RWPE2 (cell line): ENCODE measurements around the gene AQP11.

Experiments used
- ATAC-seq: fragments of 200-7000 bp; cut with Tn5 transposase; 3 replicates; pipeline ENCODE4 v1.9.1; 2021; ENCODE audit warnings: low read depth
- DNase-seq: peaks from one replicate; pipeline ENCODE4 v3.0.0-alpha.2; 2020; ENCODE audit warnings: low spot score
- H3K27ac ChIP-seq: fragments of 450-650 bp; 2 replicates; pipeline ENCODE4 v1.5.1; 2017; ENCODE audit warnings: mild to moderate bottlenecking; ENCODE audit not compliant: poor library complexity, severe bottlenecking
- H3K27me3 ChIP-seq: fragments of 250-450 bp; sonication (Bioruptor Pico); 2 replicates; pipeline ENCODE4 v1.5.1; 2021; ENCODE audit warnings: mild to moderate bottlenecking, moderate library complexity; ENCODE audit not compliant: insufficient read depth, poor library complexity, severe bottlenecking
- H3K36me3 ChIP-seq: fragments of 250-450 bp; sonication (Bioruptor Pico); 2 replicates; pipeline ENCODE4 v1.5.1; 2020; ENCODE audit warnings: low read depth, mild to moderate bottlenecking, moderate library complexity
- H3K4me1 ChIP-seq: fragments of 250-450 bp; sonication (Bioruptor Pico); 2 replicates; pipeline ENCODE4 v1.5.1; 2021; ENCODE audit warnings: mild to moderate bottlenecking, moderate library complexity; ENCODE audit not compliant: insufficient read depth, poor library complexity, severe bottlenecking
- H3K4me3 ChIP-seq: fragments of 250-450 bp; sonication (Bioruptor Pico); 2 replicates; pipeline ENCODE4 v1.5.1; 2021; ENCODE audit warnings: mild to moderate bottlenecking, moderate library complexity; ENCODE audit not compliant: severe bottlenecking
- H3K9me3 ChIP-seq: fragments of 250-450 bp; sonication (Bioruptor Pico); 2 replicates; pipeline ENCODE4 v1.5.1; 2021; ENCODE audit warnings: mild to moderate bottlenecking, moderate library complexity; ENCODE audit not compliant: severe bottlenecking
- TF ChIP-seq, protein P1 (sequence below): fragments of 450-650 bp; IDR thresholded peaks from one replicate; pipeline ENCODE4 v1.5.1; 2017; ENCODE audit warnings: mild to moderate bottlenecking, moderate library complexity; ENCODE audit not compliant: poor library complexity, severe bottlenecking

AQP11 gene

DNA sequence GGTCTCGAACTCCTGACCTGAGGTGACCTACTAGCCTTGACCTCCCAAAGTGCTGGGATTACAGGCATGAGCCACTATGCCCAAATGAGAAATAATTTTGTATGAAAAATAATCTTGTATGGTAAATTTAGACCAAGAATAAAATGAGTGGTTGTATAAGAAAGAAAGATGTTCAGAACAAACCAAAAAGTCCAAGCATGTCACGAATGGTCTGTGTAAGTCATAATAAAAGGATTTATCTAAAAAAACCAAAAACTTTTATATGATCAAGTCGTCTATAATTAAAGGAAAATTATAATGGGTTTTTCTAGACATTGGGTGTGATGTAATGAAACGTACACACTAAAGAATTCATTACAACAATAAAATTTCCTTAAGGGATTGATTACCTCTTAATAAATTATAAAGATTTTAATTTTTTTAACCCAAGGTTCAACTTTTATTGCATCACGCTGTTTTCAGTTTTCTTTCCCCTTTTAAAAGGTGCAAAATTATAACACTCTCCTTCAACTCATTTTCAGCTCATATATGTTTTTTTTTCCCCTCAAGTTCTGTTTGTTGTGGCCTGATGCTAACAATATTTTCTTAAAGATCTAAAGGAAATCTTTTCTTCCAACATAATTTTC lies 8.9 kb upstream of the AQP11 start:
- no peak overlapping the region for H3K4me3 ChIP-seq
- DNase-seq (no peak), ATAC-seq (no peak)
- TF ChIP-seq, protein P1, sequence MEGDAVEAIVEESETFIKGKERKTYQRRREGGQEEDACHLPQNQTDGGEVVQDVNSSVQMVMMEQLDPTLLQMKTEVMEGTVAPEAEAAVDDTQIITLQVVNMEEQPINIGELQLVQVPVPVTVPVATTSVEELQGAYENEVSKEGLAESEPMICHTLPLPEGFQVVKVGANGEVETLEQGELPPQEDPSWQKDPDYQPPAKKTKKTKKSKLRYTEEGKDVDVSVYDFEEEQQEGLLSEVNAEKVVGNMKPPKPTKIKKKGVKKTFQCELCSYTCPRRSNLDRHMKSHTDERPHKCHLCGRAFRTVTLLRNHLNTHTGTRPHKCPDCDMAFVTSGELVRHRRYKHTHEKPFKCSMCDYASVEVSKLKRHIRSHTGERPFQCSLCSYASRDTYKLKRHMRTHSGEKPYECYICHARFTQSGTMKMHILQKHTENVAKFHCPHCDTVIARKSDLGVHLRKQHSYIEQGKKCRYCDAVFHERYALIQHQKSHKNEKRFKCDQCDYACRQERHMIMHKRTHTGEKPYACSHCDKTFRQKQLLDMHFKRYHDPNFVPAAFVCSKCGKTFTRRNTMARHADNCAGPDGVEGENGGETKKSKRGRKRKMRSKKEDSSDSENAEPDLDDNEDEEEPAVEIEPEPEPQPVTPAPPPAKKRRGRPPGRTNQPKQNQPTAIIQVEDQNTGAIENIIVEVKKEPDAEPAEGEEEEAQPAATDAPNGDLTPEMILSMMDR = no peak
- H3K36me3 ChIP-seq = no peaks in the 10 kb centered on the region
- peaks cover 20% of the 10 kb centered on the region for H3K9me3 ChIP-seq
- no peaks in the 10 kb centered on the region for H3K4me1 ChIP-seq
- no peaks in the 10 kb centered on the region for H3K27me3 ChIP-seq
- no peak overlapping the region for H3K27ac ChIP-seq

DNA sequence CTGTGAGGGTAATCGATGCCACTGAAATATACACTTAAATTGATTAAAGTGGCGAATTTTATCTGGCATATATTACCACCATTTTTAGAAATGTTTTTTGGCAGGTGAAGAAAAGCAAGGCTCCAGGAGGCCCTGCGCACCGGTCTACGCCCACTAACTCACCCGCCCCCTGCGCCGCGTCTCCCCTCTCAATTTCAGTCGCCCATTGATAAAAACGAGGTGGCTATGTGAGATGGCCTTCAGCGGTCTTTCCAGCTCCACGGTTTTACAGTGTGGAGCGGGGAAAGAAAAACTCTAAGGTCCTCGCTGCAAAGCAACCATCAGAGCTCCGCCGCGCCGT lies 602 bp upstream of the AQP11 start:
- DNase-seq (no peak), ATAC-seq (peak; percentile 26)
- TF ChIP-seq, protein P1 = no peak
- no peaks in the 10 kb centered on the region for H3K27me3 ChIP-seq
- no peak overlapping the region for H3K27ac ChIP-seq
- H3K4me3 ChIP-seq = peak overlapping the region; percentile 57
- H3K9me3 ChIP-seq = no peaks in the 10 kb centered on the region
- no peaks in the 10 kb centered on the region for H3K4me1 ChIP-seq
- no peaks in the 10 kb centered on the region for H3K36me3 ChIP-seq

DNA sequence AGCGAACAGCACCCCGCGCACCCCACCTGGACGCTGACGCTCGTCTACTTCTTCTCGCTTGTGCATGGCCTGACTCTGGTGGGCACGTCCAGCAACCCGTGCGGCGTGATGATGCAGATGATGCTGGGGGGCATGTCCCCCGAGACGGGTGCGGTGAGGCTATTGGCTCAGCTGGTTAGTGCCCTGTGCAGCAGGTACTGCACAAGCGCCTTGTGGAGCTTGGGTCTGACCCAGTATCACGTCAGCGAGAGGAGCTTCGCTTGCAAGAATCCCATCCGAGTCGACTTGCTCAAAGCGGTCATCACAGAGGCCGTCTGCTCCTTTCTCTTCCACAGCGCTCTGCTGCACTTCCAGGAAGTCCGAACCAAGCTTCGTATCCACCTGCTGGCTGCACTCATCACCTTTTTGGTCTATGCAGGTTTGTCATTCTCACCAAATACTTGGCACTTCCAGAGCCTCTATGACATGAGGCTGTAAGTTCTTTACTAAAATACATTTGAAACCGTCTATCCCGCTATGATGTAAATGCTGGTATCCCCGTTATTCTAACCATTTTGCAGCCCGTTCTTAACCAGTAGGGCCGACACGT lies 535 bp downstream of the AQP11 start:
- TF ChIP-seq, protein P1 = no peak
- no peaks in the 10 kb centered on the region for H3K27me3 ChIP-seq
- DNase-seq (no peak), ATAC-seq (peak; percentile 37)
- no peaks in the 10 kb centered on the region for H3K9me3 ChIP-seq
- H3K4me1 ChIP-seq = no peaks in the 10 kb centered on the region
- H3K27ac ChIP-seq = no peak overlapping the region
- peaks cover under 1% of the 10 kb centered on the region; the same call in 1 of the 2 replicates for H3K36me3 ChIP-seq
- peak overlapping the region; percentile 57 for H3K4me3 ChIP-seq

DNA sequence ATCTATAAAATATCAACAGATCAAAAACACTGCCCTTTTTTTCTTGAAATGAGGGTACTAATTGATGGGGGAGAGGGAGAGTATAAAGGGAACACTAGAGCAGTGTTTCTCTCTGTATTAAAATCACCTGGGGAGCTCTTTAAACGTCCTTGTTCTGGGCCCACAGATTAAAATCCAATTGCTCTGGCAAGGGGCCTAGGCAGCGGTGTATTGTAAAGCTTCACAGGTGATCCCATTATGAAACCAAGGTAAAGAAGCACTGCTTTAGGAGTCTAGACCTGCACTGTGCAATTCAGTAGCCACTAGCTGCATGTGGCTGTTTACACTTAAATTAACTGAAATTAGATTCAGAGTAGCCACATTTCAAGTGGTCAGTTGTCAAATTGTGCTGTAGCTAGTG lies 3.0 kb downstream of the AQP11 start:
- TF ChIP-seq, protein P1 = no peak
- Histone ChIP-seq H3K9me3 (no peaks in the 10 kb centered on the region), H3K4me3 (no peak overlapping the region), H3K27ac (no peak overlapping the region), H3K27me3 (no peaks in the 10 kb centered on the region), H3K4me1 (peaks cover 5% of the 10 kb centered on the region), H3K36me3 (peaks cover 3% of the 10 kb centered on the region; the same call in 1 of the 2 replicates)
- DNase-seq (no peak), ATAC-seq (no peak)

DNA sequence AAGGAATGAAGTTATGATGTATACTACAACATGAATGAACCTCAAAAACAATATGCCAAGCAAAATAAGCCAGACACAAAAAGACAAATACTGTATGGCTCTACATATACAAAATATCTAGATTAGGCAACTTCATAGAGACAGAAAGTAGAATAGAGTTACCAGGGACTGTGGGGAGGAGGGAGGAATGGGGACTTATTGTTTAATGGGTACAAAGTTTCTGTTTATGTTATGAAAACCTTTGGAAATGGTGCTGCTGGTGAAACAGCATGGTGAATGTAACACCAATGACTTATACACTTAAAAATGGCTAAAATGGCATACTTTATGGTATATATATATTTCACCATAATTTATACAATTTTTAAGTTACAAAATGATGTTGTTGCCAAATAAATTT lies 4.1 kb downstream of the AQP11 start:
- TF ChIP-seq, protein P1 = no peak
- H3K27me3 ChIP-seq = no peaks in the 10 kb centered on the region
- no peaks in the 10 kb centered on the region for H3K9me3 ChIP-seq
- no peak overlapping the region for H3K4me3 ChIP-seq
- peaks cover 3% of the 10 kb centered on the region; the same call in 1 of the 2 replicates for H3K36me3 ChIP-seq
- no peak for ATAC-seq
- H3K4me1 ChIP-seq = peaks cover 5% of the 10 kb centered on the region
- no peak overlapping the region for H3K27ac ChIP-seq
- DNase-seq = no peak
